HG03139 (cell line): ENCODE measurements around the gene TFEC.
"Not testable (repeated sequence)": the region's sequence is repeated elsewhere in the genome, so short reads cannot be mapped to it uniquely, and the experiment has no call there.

Source experiments
- ATAC-seq: cut with Tn5 transposase; IDR thresholded peaks from one replicate; pipeline ENCODE4 v1.9.1; 2021; ENCODE audit not compliant: unreplicated experiment

The TFEC gene, protein sequence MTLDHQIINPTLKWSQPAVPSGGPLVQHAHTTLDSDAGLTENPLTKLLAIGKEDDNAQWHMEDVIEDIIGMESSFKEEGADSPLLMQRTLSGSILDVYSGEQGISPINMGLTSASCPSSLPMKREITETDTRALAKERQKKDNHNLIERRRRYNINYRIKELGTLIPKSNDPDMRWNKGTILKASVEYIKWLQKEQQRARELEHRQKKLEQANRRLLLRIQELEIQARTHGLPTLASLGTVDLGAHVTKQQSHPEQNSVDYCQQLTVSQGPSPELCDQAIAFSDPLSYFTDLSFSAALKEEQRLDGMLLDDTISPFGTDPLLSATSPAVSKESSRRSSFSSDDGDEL

DNA sequence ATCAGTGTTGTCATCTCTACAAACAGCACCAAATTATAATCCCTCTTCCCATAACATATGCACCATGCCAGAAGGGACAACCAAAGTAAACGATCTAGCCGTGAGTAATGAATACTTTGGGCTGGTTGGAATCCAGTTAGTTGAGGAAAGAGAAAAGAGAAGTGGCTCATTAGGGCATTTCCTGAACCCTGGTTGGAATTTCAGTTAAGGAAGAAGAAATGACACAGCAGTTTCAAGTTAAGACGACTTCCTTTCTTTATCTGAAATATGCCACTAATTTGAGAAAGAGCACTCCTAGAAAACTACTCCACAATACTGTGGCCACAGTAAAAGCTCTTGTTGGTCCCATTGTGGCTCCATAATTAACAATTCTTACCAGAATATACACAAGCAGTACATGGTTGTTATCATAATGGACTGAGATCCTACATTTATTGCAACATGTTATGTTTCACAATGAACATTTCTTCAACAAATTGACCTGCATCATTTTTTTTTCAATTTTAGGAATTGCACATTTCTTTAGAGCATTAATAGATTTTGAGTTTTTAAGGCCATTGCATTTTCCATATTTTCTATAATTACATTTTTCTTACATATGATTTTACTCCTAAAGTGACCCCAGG, at the start of gene TFEC:
TSS of gene TFEC (minus strand) at position 113 of the 626 bp plus-strand sequence. CDS start 46,322 bp downstream, outside the sequence.
- ATAC-seq = no peak

DNA sequence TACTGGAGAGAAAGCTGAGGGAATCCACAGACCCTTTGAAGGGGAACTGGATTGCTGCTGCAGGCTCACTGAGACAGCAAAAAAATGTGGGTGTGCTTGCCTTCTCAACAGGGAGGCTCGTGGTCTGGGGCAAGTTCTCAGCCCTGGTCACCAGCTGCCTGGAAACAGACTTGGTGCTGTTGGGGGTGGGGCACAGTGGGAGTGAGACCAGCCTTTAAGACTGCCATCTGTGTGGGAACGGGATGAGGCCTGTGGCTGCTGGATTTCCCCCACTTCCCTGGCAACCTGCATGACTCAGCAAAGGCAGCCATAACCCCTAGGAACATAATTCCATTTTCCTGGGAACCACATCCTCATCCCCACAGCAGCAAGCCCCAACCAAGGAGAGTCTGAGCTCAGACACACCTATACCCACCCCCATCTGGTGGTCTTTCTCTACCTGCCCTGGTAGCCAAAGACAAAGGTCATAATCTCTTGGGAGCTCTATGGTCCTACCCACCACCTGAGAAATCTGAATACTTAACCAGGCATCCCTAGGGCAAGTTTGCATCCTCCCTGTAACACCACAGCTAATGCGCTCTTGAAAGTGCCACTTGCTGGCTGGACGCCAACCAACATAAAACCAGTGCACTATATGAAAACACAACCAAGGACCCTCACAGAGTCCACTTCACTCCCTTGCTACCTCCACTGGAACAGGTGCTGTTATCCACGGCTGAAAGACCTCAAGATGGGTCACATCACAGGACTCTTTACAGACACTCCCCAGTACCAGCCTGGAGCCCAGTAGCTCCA, 45.0 kb upstream of the TFEC start:
- no peak for ATAC-seq

DNA sequence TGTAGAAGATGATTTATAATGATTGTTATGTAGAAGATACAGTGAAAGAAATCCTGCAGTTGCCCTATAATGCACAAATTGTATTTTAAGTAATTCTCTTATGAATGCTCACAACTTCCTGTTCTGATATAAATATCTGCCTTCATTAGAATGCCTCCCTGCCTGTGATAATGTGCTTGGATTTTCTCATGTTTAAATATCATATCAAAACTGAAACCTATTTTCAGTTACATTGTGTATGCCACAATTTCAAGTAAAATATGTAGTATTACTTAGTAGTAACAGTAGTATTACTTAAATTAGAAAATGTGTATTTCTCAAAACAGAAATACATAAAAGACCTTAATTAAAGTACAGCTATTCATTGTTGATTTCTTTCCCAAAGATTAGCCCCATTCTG, 41.1 kb upstream of the TFEC start:
- ATAC-seq = no peak

DNA sequence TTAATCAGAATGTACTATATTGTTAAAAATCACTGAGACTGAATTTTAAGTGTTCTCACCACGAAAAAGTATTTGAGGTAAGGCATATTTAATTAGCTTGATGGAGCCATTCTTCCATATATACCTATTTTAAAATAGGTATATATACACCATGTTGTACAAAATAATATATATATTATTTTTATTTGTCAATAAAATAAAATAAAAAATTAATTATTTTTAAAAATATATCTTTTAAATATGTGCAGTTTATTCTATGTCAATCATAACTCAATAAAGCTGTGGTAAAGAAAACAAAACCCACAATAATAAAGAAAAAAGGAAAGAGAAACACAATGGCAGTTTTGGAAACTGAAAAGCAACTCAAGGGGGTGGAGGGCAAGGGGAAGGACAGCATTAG, 33.6 kb upstream of the TFEC start:
- no peak for ATAC-seq

DNA sequence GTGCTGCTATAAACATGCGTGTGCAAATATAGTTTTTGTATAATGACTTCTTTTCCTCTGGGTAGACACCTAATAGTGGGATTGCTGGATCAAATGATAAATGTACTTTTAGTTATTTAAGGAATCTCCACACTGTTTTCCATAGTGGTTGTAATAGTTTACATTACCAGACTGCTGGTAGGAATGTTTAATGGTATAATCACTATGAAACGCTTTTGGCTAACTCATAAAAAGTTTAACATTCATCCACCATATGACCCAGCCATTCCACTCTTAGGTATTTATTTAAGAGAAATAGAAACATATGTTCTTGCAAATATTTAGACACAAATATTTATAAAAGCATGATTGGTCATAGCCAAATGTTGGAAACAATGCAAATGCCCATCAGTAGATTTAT, 32.1 kb upstream of the TFEC start:
- no peak for ATAC-seq

DNA sequence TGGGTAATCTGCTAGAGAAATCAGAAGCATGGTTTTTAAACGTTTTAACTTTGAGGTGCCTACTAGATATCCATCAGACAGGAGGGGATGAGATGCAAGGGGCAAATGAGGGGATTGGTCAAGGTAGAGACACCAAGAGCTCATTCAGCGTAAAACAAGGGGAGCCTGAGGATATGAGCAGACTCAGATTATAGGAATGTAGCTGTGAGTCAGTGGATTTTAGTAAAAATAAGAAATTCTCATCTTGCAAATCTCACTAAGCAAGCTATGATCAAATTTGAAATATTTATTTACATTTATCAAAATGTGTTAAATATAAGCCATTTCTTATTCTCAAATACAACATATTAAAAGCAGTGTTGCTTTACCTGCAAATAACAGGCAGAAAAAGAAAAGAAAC, 21.4 kb upstream of the TFEC start:
- ATAC-seq = no peak

DNA sequence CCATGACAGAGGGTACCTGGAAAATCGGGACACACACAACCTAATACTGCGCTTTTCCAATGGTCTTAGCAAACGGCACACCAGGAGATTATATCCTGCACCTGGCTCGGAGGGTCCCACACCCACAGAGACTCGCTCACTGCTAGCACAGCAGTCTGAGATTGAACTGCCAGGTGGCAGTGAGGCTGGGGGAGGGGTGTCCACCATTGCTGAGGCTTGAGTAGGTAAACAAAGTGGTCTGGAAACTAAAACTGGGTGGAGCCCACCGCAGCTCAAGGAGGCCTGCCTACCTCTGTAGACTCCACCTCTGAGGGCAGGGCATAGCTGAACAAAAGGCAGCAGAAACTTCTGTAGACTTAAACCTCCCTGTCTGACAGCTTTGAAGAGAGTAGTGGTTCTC, 16.7 kb upstream of the TFEC start:
- not testable (repeated sequence) for ATAC-seq

DNA sequence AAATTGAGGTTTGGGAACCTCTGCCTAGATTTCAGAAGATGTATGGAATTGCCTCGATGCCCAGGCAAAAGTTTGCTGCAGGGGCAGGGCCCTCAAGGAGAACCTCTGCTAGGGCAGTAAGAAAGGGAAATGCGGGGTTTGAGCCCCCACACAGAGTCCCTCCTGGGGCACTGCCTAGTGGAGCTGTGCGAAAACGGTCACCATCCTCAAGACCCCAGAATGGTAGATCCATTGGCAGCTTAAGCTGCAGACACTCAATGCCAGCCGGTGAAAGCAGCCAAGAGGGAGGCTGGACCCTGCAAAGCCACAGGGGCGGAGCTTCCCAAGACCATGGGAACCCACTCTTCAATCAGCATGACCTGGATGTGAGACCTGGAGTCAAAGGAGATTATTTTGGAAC, 15.0 kb upstream of the TFEC start:
- ATAC-seq = no peak

DNA sequence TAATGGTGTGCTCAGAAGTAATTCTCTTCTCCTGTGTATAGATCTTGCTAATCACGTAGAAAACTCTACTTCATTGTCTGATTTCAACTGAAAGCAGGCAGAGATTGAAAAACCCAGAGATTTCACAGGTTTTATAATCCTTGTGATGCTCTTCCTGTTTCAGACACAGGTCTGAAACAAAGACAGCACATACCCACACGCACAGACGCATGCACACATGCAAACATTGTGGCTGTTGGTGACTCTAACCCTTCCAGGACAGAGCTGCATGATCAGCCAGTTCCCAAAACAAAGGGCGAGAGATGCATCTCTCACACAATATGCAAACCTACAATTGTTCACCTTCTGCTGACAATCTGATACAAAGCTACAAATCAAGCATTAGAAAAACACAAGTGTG, 11.1 kb upstream of the TFEC start:
- peak; percentile 95 for ATAC-seq

DNA sequence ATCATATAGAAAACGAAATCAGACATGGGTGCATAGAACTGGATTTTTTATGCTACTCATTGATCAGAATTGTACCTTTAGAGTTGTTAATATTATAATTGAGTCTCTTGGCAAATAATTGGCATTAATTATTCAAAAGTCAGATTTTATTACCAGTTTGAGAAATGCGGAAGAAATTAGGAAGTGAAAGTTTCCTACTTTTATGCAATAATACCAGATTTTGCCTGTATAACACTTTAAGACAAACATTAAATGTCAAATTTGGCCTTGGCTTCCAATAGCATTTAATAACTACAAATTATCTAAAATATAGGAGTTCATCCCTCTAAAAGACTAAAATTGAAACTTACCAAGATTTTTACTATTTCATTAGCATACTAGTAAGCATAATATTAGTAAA, 6.8 kb upstream of the TFEC start:
- no peak for ATAC-seq

DNA sequence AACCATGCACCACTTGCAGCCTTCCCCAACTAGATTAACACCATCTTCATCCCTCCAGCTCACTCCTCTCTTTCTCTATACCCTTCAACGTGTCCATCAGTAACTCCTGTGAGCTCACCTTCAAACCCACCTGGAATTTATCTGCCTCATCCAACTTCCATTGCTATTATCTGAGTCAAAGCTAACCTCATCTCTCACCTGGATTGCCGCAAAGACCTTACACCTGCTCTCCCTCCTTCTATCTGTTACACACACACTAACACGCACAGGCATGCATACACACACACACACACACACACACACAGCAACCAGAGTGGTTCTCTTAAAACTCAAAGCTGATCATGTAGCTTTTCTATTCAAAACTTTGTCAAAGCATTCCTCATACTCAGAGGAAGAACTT, 3.8 kb upstream of the TFEC start:
- ATAC-seq = no peak

DNA sequence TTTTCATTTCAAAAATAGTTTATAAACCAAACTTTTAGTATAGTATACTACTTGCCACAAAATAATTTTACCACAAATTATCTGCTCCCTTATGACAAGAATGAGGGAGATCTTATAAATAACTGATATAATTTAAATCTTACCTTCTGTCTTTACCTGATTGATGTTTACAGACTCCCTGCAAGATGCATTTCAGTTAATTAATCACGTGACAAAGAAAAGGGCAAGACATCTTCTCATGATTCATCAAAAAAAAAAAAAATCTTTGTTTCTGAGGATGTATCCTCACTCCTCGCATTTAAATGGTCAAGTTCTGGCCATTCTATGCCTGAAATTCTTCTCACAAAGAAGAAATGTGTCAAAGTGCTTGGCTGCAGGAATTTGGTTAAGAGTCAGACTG, 2.3 kb upstream of the TFEC start:
- ATAC-seq = no peak

DNA sequence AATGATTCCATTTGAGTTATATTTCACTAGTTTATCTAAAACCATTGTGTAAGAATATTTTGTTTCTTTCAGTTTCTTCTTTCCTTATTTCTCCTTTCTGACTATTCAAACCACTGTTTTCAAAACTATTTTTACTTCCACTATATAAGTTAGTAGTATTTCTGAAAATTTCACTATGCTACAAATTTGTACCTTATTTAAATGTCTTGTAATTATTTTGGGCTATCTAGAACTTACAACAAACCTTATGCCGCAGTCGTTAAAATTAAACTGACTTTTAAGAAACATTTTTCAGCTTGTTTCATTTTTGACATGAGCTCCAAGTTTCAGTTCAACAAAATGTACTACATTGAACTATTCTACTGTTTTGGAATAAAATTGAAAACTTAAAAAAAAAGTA, 1.8 kb downstream of the TFEC start:
- ATAC-seq = peak; percentile 42

DNA sequence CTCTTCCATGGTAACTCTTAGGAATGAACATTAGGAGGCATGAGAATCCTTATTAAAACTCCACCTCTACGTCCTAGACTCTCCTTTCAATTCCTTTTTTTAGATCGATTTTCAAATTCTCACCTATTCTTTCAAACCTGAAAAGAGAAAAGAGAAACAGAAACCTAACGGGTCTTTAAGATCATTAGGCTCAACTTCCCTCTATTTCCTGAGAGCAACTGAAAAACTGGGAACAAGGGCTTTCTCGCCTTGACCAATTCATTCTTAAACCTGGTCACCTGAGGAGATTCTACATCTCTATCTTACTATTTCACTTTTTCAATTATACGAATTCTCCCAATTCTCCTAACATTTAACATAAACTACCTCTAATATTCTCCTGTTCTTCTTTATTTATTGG, 2.8 kb downstream of the TFEC start:
- no peak for ATAC-seq

DNA sequence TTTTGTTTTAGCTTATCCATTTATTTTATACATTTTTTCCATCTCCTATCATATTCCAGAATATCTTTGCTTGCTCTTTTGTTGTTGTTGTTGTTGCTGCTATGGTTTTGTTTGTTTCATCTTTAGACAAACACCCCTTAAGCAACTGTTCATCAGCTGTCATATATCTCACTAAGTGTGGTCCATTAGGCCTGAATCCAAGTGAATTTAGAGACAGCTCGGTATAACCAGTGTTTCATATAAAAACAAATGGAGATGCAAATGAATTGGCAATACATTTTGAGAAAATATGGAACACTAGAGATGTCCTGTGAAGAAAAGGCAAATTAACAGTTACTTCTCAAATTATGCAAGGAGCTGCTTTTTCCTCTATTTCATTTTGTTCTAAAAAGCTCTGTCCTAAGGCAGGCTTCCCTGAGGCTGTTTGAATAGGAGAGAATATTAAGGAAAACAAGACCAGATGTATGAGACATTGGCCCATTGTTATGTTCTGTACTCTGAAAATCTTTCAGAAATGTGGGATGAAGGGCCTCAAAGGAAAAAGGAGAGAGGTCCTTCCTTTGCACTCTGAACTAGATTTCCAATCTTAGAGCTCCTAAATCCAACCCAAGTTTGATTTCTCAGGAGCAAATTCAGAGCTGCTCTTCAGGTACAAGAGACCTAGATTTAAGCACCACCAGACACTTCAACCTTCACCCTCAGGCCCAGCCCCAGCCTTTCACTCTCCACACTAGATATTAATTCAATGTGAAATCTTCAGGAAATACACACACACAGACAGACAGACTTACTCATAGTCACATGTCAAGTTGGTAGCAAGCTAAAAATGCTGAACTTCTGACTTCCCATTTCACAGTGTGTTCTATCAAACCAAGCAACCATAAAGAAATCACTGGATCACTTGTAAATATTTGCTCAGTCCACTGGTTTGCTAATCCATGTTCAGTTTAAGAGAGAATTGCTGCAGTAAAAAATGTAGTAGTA, 5.4 kb downstream of the TFEC start:
- ATAC-seq = no peak

DNA sequence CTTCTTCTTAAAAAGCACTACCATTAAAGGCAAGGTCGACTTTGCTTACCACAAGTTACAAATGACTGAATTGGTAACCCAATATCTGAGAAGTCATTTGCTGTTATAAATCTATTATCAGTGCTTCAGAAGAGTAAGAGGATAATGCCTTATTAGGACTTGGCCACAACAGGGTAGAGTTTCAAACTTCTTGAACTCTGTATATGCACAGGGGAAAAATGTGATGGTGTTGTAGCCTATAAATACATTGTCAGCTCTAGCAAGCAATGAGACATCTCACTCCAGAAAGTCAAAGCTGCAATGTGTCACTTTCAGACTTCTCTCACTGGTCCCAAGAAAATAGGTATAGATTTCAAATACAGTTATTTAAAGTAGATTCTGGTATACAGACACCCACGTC, 9.3 kb downstream of the TFEC start:
- ATAC-seq = peak; percentile 48

DNA sequence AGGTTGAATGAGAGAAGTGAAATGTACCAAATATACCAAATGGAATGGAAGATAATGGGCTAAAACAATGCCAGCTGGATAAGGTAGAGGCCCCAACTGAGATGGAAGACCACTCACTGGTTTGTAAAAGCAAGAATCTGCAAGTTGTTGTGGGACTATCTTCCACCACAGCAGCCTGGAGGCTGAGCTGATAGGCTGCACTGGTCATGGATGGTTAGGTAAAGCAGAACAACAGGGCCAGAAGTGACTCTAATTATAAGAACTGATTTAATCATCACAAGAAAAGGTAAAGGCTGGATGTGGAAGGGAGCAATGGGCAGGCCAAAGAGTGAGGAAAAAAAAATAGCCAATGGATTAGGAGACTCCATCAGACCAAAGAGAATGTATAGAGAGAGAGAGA, 11.8 kb downstream of the TFEC start:
- peak; percentile 39 for ATAC-seq

DNA sequence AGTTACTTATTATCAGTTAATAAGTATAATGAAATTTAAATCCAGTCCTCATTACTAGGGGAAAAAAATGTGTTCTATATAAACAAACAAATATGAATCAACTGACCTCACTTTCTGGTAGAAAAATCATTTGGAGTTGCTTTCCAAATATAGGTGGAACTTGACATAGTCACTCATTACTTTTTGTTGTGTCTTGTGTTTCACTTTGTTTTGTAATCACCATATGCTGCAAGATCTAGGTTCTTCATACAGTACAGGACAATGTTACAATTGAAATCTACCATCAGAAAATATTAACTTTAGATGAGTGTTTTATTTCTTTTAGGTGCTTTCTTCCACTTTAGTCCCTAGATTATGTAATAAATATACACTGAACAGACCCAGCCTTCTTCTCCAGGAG, 16.9 kb downstream of the TFEC start:
- no peak for ATAC-seq

DNA sequence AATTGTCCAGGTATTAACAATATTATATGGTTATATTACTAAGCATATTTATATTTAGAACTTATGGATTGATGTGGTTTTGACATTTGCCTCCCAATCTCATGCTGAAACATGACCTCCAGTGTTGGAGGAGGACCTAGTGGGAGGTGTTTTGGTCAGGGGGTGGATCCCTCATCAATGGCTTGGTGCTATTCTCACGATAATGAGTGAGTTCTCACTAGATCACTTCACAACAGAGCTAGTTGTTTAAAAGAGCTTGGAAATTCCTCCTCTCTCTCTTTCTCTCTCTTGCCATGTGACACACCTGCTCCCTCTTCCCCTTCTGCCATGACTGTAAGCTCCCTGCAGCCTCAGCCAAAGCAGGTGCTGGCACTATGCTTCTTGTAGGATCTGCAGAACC, 19.0 kb downstream of the TFEC start:
- no peak for ATAC-seq

DNA sequence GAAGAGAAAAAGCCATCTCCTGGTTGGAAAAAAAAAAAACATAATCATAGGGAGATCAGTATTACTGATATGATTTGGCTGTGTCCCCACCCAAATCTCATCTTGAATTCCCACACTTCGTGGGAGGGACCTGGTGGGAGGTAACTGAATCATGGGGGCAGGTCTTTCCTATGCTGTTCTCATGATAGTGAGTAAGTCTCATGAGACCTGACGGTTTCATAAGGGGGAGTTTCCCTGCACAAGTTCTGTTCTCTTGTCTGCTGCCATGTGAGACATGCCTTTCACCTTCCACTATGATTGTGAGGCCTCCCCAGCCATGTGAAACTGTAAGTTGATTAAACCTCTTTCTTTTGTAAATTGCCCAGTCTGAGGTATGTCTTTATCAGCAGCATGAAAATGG, 25.8 kb downstream of the TFEC start:
- ATAC-seq = not testable (repeated sequence)

DNA sequence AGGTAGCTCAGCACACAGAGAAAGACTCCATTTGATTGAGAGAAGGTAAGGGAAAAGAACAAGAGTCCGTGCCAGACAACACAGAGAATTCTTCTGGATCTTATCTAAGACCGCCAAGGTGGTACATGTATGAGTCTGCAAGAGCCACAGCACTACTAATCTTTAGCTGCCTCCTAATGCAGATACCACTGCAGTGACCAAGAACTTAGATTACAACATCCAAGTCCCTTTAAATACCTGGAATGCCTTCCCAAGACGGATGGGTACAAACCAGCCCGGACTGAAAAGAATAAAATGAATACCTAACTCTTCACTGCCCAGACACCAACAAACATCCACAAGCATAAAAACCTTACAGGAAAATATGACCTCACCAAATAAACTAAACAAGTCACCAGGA, 33.3 kb downstream of the TFEC start:
- no peak for ATAC-seq
